Body of pancreas (tissue), 4 donors: ENCODE results near the gene NOTUM. TPM values are rescaled to one million over a fixed set of nuclear protein-coding genes. Genes with fewer than 3 reads are reported as not detected.

Source experiments
- ATAC-seq: fragments of 150-250 bp; one replicate; pipeline ENCODE4 v1.9.1; 2016
- DNase-seq, 4 donors: peaks; one replicate each; pipeline ENCODE4 v3.0.0-alpha.2; 2019
- H3K27ac ChIP-seq, 4 donors: fragments of 200-600 bp; sonication (generic); 1 replicate in 3 of 4; 2 replicates in 1 of 4; pipeline versions ENCODE4 v1.5.1 to v1.6.1; 2016 to 2019; ENCODE audit warnings: mild to moderate bottlenecking in 1 of 4, mixed read lengths in 1 of 4, moderate library complexity in 1 of 4
- H3K27me3 ChIP-seq, 2 donors: fragments of 200-600 bp; sonication (generic); one replicate each; pipeline ENCODE4 v1.6.0; 2016; ENCODE audit warnings: mild to moderate bottlenecking in 1 of 2
- H3K36me3 ChIP-seq, 2 donors: fragments of 200-600 bp; sonication (generic); replicated peaks in 1 of 2; 2 replicates each; pipeline ENCODE4 v1.5.1; 2016; ENCODE audit warnings: low read depth in 2 of 2; ENCODE audit not compliant: insufficient read depth in 1 of 2
- H3K4me1 ChIP-seq: fragments of 200-600 bp; sonication (generic); one replicate; pipeline ENCODE4 v1.6.0; 2016
- H3K4me3 ChIP-seq, 2 donors: fragments of 200-600 bp; sonication (generic); 1 replicate in 1 of 2; 2 replicates in 1 of 2; pipeline ENCODE4 v1.5.1; 2016 to 2019
- H3K9me3 ChIP-seq, 3 donors: fragments of 200-600 bp; sonication (generic); 1 replicate in 2 of 3; 2 replicates in 1 of 3; pipeline ENCODE4 v1.5.1; 2016
- CTCF ChIP-seq, 7 experiments: fragments of 450-650 bp in 4 of 7; fragments of 200-600 bp in 3 of 7; sonication (generic) in 3 of 7; IDR thresholded peaks; one replicate each; pipeline ENCODE4 v1.5.1; 2016 to 2019; ENCODE audit warnings: antibody characterized with exemption in 7 of 7
- POLR2A ChIP-seq, 3 donors: fragments of 450-650 bp; IDR thresholded peaks; one replicate each; pipeline ENCODE4 v1.6.1; 2016; ENCODE audit warnings: antibody characterized with exemption in 3 of 3, mild to moderate bottlenecking in 2 of 3
- WGBS, 2 donors: methylation state at CpG; one replicate each; pipeline ENCODE4 v1.1.5; 2017; 5-methylcytosine and 5-hydroxymethylcytosine counted together
- intact Hi-C: fragments of 100-400 bp; cut with DNase I; formaldehyde crosslinking; loops from one replicate; pipeline ENCODE4 v1.15.1; 2023
- total RNA-seq, 2 donors: library from RNA; depleted of rRNA; stranded (reverse); fragments of >200 nt; gene quantifications; one replicate each; pipeline ENCODE4 v1.1.0, GENCODE V29; 2016

The NOTUM gene
- total RNA-seq, 2 donors from 2014 or later, result 0.33 TPM; not detected in 1

GRCh38 chr17:81905424-81905875, 55.5 kb downstream of the NOTUM start:
- TF ChIP-seq CTCF (IDR thresholded peaks at IDR 0.05), result no peak
- no peak for DNase-seq
- H3K36me3 ChIP-seq, result peaks cover 0 to 3% of the 10 kb centered on the region in 2 donors

GRCh38 chr17:81904600-81905423, 56.2 kb downstream of the NOTUM start:
- no peak for TF ChIP-seq POLR2A (IDR thresholded peaks at IDR 0.05)
- TF ChIP-seq CTCF (IDR thresholded peaks at IDR 0.05), result no peak
- no peak for ATAC-seq
- H3K27ac ChIP-seq, result no peak overlapping the region
- no peaks in the 10 kb centered on the region for H3K9me3 ChIP-seq
- WGBS, 2 donors, result 92% methylated on average over 9 to 23 of the region's 28 CpGs
- H3K36me3 ChIP-seq, result peaks cover 0 to 3% of the 10 kb centered on the region in 2 donors
- no peaks in the 10 kb centered on the region for H3K27me3 ChIP-seq
- intact Hi-C loops, result no loop called here
- H3K4me3 ChIP-seq, result no peak overlapping the region
- peaks cover 26% of the 10 kb centered on the region for H3K4me1 ChIP-seq
- DNase-seq, result no peak

More at GRCh38 chr17:81905424-81905875, 55.5 kb downstream of the NOTUM start:
- Histone ChIP-seq H3K27ac (no peak overlapping the region), H3K4me1 (peaks cover 32% of the 10 kb centered on the region), H3K9me3 (no peaks in the 10 kb centered on the region), H3K4me3 (no peak overlapping the region), H3K27me3 (no peaks in the 10 kb centered on the region)
- intact Hi-C loops, result no loop called here
- ATAC-seq, result no peak
- 90% methylated on average over 16 of the region's 16 CpGs; no CpG with 5 or more reads in 1 of the 2 donors for WGBS, 2 donors

GRCh38 chr17:81903896-81904599, 56.9 kb downstream of the NOTUM start:
- no peak for TF ChIP-seq POLR2A (IDR thresholded peaks at IDR 0.05)
- TF ChIP-seq CTCF (IDR thresholded peaks at IDR 0.05), result no peak
- H3K9me3 ChIP-seq, result no peaks in the 10 kb centered on the region
- WGBS, 2 donors, result 93 to 100% methylated on average over 6 to 24 of the region's 24 CpGs
- intact Hi-C loops, result no loop called here
- DNase-seq (no peak), ATAC-seq (no peak)
- H3K4me3 ChIP-seq, result no peak overlapping the region
- no peaks in the 10 kb centered on the region for H3K27me3 ChIP-seq
- no peak overlapping the region for H3K27ac ChIP-seq
- H3K4me1 ChIP-seq, result peaks cover 18% of the 10 kb centered on the region
- H3K36me3 ChIP-seq, result peaks cover 0 to 3% of the 10 kb centered on the region in 2 donors

GRCh38 chr17:81903415-81903831, 57.6 kb downstream of the NOTUM start:
- Histone ChIP-seq H3K27me3 (no peaks in the 10 kb centered on the region), H3K36me3 (peaks cover 0 to 2% of the 10 kb centered on the region in 2 donors), H3K4me1 (peaks cover 18% of the 10 kb centered on the region), H3K9me3 (no peaks in the 10 kb centered on the region), H3K4me3 (no peak overlapping the region), H3K27ac (no peak overlapping the region)
- no peak for TF ChIP-seq POLR2A (IDR thresholded peaks at IDR 0.05)
- no peak for TF ChIP-seq CTCF (IDR thresholded peaks at IDR 0.05)
- intact Hi-C loops, result no loop called here
- 88% methylated on average over 9 of the region's 10 CpGs; no CpG with 5 or more reads in 1 of the 2 donors for whole genome bisulfite sequencing, 2 donors
- DNase-seq (no peak), ATAC-seq (no peak)
